ENCODE data around the gene COPE.

The COPE gene

GRCh38 chr19:18862976-18863842, 56.0 kb downstream of the COPE start:
- Histone ChIP-seq H3K79me2 (ENCODE audit: low read length) (peaks cover 12% of the 10 kb centered on the region; the same call in 1 of the 2 replicates), H3K9me3 (ENCODE audit: insufficient read depth, low read length) (no peaks in the 10 kb centered on the region), H3K4me2 (ENCODE audit: low read length) (no peak overlapping the region), H3K4me1 (ENCODE audit: low read length) (peaks cover 19% of the 10 kb centered on the region), H4K20me1 (ENCODE audit: insufficient read depth, low read length) (no peaks in the 10 kb centered on the region; the same call in 1 of the 2 replicates), H2AFZ (ENCODE audit: low read depth, low read length) (no peak overlapping the region), H3K36me3 (replicated peaks; ENCODE audit: low read depth, low read length) (peaks cover 80% of the 10 kb centered on the region), H3K9ac (ENCODE audit: low read length) (no peak overlapping the region), H3K4me3 (ENCODE audit: low read length) (no peak overlapping the region), H3K27ac (ENCODE audit: low read length) (no peak overlapping the region), H3K27me3 (ENCODE audit: low read depth, low read length) (no peaks in the 10 kb centered on the region)
- TF ChIP-seq EZH2phosphoT487 (IDR thresholded peaks at IDR 0.05; ENCODE audit: low read depth) = no peak
- no peak for TF ChIP-seq CTCF (IDR thresholded peaks at IDR 0.05; ENCODE audit: low read depth, low read length)

- H2AFZ ChIP-seq (ENCODE audit: low read depth, low read length) = no peak overlapping the region
- TF ChIP-seq EZH2phosphoT487 (IDR thresholded peaks at IDR 0.05; ENCODE audit: low read depth) (no peak), CTCF (IDR thresholded peaks at IDR 0.05; ENCODE audit: low read depth, low read length) (no peak)
- H3K9me3 ChIP-seq (ENCODE audit: insufficient read depth, low read length) = no peaks in the 10 kb centered on the region
- no peak overlapping the region for H3K9ac ChIP-seq (ENCODE audit: low read length)
- no peaks in the 10 kb centered on the region; the same call in 1 of the 2 replicates for H4K20me1 ChIP-seq (ENCODE audit: insufficient read depth, low read length)
- peak overlapping the region; percentile 66 for H3K27ac ChIP-seq (ENCODE audit: low read length)
- H3K27me3 ChIP-seq (ENCODE audit: low read depth, low read length) = no peaks in the 10 kb centered on the region
- H3K4me1 ChIP-seq (ENCODE audit: low read length) = peaks cover 19% of the 10 kb centered on the region
- no peak overlapping the region for H3K4me3 ChIP-seq (ENCODE audit: low read length)
- peaks cover 12% of the 10 kb centered on the region; the same call in 1 of the 2 replicates for H3K79me2 ChIP-seq (ENCODE audit: low read length)
- peaks cover 80% of the 10 kb centered on the region for H3K36me3 ChIP-seq (replicated peaks; ENCODE audit: low read depth, low read length)
- no peak overlapping the region for H3K4me2 ChIP-seq (ENCODE audit: low read length)
These were observed 57.3 kb downstream of the COPE start for GRCh38 chr19:18861917-18862316.

- Histone ChIP-seq H3K27me3 (ENCODE audit: low read depth, low read length) (no peaks in the 10 kb centered on the region), H3K79me2 (ENCODE audit: low read length) (peaks cover 12% of the 10 kb centered on the region; the same call in 1 of the 2 replicates), H3K9ac (ENCODE audit: low read length) (peak overlapping the region; percentile 12; the same call in 1 of the 2 replicates), H3K36me3 (replicated peaks; ENCODE audit: low read depth, low read length) (peaks cover 84% of the 10 kb centered on the region), H3K27ac (ENCODE audit: low read length) (peak overlapping the region; percentile 66), H3K4me2 (ENCODE audit: low read length) (peak overlapping the region; percentile 19; the same call in 1 of the 2 replicates), H2AFZ (ENCODE audit: low read depth, low read length) (no peak overlapping the region), H4K20me1 (ENCODE audit: insufficient read depth, low read length) (no peaks in the 10 kb centered on the region; the same call in 1 of the 2 replicates), H3K9me3 (ENCODE audit: insufficient read depth, low read length) (no peaks in the 10 kb centered on the region), H3K4me3 (ENCODE audit: low read length) (no peak overlapping the region), H3K4me1 (ENCODE audit: low read length) (peaks cover 19% of the 10 kb centered on the region)
- TF ChIP-seq EZH2phosphoT487 (IDR thresholded peaks at IDR 0.05; ENCODE audit: low read depth) = no peak
- no peak for TF ChIP-seq CTCF (IDR thresholded peaks at IDR 0.05; ENCODE audit: low read depth, low read length)
These were observed 58.0 kb downstream of the COPE start for GRCh38 chr19:18861235-18861634.

GRCh38 chr19:18860725-18861124, 58.5 kb downstream of the COPE start:
- H3K27me3 ChIP-seq (ENCODE audit: low read depth, low read length) = no peaks in the 10 kb centered on the region
- TF ChIP-seq CTCF (IDR thresholded peaks at IDR 0.05; ENCODE audit: low read depth, low read length) = no peak
- no peak for TF ChIP-seq EZH2phosphoT487 (IDR thresholded peaks at IDR 0.05; ENCODE audit: low read depth)
- peak overlapping the region; percentile 66 for H3K27ac ChIP-seq (ENCODE audit: low read length)
- H3K36me3 ChIP-seq (replicated peaks; ENCODE audit: low read depth, low read length) = peaks cover 84% of the 10 kb centered on the region
- H2AFZ ChIP-seq (ENCODE audit: low read depth, low read length) = no peak overlapping the region
- H4K20me1 ChIP-seq (ENCODE audit: insufficient read depth, low read length) = no peaks in the 10 kb centered on the region; the same call in 1 of the 2 replicates
- H3K4me2 ChIP-seq (ENCODE audit: low read length) = peak overlapping the region; percentile 19; the same call in 1 of the 2 replicates
- peak overlapping the region; percentile 12; the same call in 1 of the 2 replicates for H3K9ac ChIP-seq (ENCODE audit: low read length)
- H3K79me2 ChIP-seq (ENCODE audit: low read length) = peaks cover 12% of the 10 kb centered on the region; the same call in 1 of the 2 replicates
- H3K9me3 ChIP-seq (ENCODE audit: insufficient read depth, low read length) = no peaks in the 10 kb centered on the region
- no peak overlapping the region for H3K4me3 ChIP-seq (ENCODE audit: low read length)
- peaks cover 19% of the 10 kb centered on the region for H3K4me1 ChIP-seq (ENCODE audit: low read length)

Data from OCI-LY3 (cell line).